H1 (cell line): Measurements from ENCODE around the gene CYP46A1. TPM values are rescaled to one million over a fixed set of nuclear protein-coding genes. Genes with fewer than 3 reads are reported as not detected.

Experiments used
- CTCF ChIA-PET: fragments of 300-600 bp; sonication (Branson Sonifier 250); formaldehyde crosslinking; loops from one replicate; lab custom pipeline; 2021; ENCODE audit not compliant: partially characterized antibody; lab: Charles Lee
- POLR2A ChIA-PET: fragments of 300-600 bp; sonication (Branson Sonifier 250); formaldehyde crosslinking; loops from one replicate; lab custom pipeline; 2021; ENCODE audit warnings: inconsistent platforms; ENCODE audit not compliant: partially characterized antibody; lab: Charles Lee
- DNase-seq, 2 experiments: peaks; one replicate each; pipeline versions ENCODE4 v3.0.0 to v3.0.0-alpha.2; 2010 to 2022; ENCODE audit warnings: low spot score in 2 of 2, low read depth in 1 of 2, mixed read lengths in 1 of 2
- FAIRE-seq: peaks from 2 replicates; lab custom pipeline; 2011; peaks lifted over from hg19 to GRCh38; lab: Jason Lieb, UNC
- H2AFZ ChIP-seq: 2 replicates; pipeline ENCODE4 v1.8.1; 2012; ENCODE audit warnings: low read length, inconsistent platforms
- H2AK5ac ChIP-seq: 2 replicates; pipeline ENCODE4 v1.6.1; 2013; ENCODE audit warnings: low read depth, low read length
- H2BK120ac ChIP-seq: replicated peaks from 2 replicates; pipeline ENCODE3; 2013; ENCODE audit warnings: low read depth, low read length, inconsistent platforms
- H2BK12ac ChIP-seq: 2 replicates; pipeline ENCODE4 v1.6.1; 2013; ENCODE audit warnings: low read depth, low read length
- H2BK15ac ChIP-seq: 2 replicates; pipeline ENCODE4 v1.6.1; 2013; ENCODE audit warnings: low read length
- H2BK20ac ChIP-seq: 2 replicates; pipeline ENCODE4 v1.6.1; 2013; ENCODE audit warnings: low read length
- H2BK5ac ChIP-seq: 2 replicates; pipeline ENCODE4 v1.6.1; 2013; ENCODE audit warnings: low read depth, low read length
- H3K14ac ChIP-seq: 2 replicates; pipeline ENCODE4 v1.6.1; 2013; ENCODE audit warnings: inconsistent platforms; ENCODE audit not compliant: insufficient read length
- H3K18ac ChIP-seq: 2 replicates; pipeline ENCODE4 v1.6.1; 2013; ENCODE audit warnings: low read length; ENCODE audit errors: extremely low read depth
- H3K23ac ChIP-seq: 2 replicates; pipeline ENCODE4 v1.6.1; 2013; ENCODE audit warnings: inconsistent platforms; ENCODE audit not compliant: insufficient read length
- H3K23me2 ChIP-seq: 2 replicates; pipeline ENCODE4 v1.6.1; 2013; ENCODE audit warnings: low read depth, low read length
- H3K27ac ChIP-seq: 2 replicates; pipeline ENCODE4 v1.6.1; 2011; ENCODE audit warnings: low read depth, low read length, inconsistent platforms
- H3K27me3 ChIP-seq, 4 experiments: replicated peaks in 1 of 4; 1 replicate in 1 of 4; 2 replicates in 3 of 4; pipeline versions ENCODE4 v1.6.1 to v1.8.1; 2011 to 2013; ENCODE audit warnings: low read length in 3 of 4, mild to moderate bottlenecking in 3 of 4, inconsistent platforms in 2 of 4, mixed read lengths in 2 of 4, moderate library complexity in 1 of 4; ENCODE audit not compliant: control insufficient read depth in 3 of 4, insufficient read depth in 3 of 4; ENCODE audit errors: extremely low read depth in 1 of 4
- H3K36me3 ChIP-seq, 4 experiments: 2 replicates each; pipeline versions ENCODE4 v1.6.1 to v1.8.1; 2011 to 2013; ENCODE audit warnings: mild to moderate bottlenecking in 4 of 4, low read length in 3 of 4, moderate library complexity in 2 of 4, control low read depth in 1 of 4, inconsistent platforms in 1 of 4; ENCODE audit not compliant: insufficient read depth in 4 of 4, control insufficient read depth in 2 of 4
- H3K4ac ChIP-seq: replicated peaks from 2 replicates; pipeline ENCODE3; 2013; ENCODE audit warnings: low read length, low read depth, mixed read lengths, inconsistent platforms; ENCODE audit not compliant: insufficient read length
- H3K4me1 ChIP-seq, 4 experiments: replicated peaks in 1 of 4; 1 replicate in 1 of 4; 2 replicates in 3 of 4; pipeline versions ENCODE4 v1.6.1 to v1.8.1; 2011 to 2013; ENCODE audit warnings: low read length in 3 of 4, inconsistent platforms in 2 of 4, mixed read lengths in 1 of 4; ENCODE audit not compliant: insufficient read depth in 4 of 4, control insufficient read depth in 3 of 4
- H3K4me2 ChIP-seq, 2 experiments: 2 replicates each; pipeline versions ENCODE4 v1.6.1 to v1.8.1; 2011 to 2013; ENCODE audit warnings: low read depth in 2 of 2, low read length in 2 of 2, control low read depth in 1 of 2, inconsistent platforms in 1 of 2, mild to moderate bottlenecking in 1 of 2; ENCODE audit not compliant: insufficient read depth in 1 of 2
- H3K4me3 ChIP-seq, 4 experiments: fragments of 200-600, 300-600 bp in 1 of 4; sonication (generic), shearing (Covaris generic), sonication (Bioruptor Twin) in 1 of 4; 2 replicates each; pipeline versions ENCODE4 v1.5.1 to v1.8.1; 2011 to 2016; ENCODE audit warnings: low read length in 4 of 4, low read depth in 3 of 4, control low read depth in 2 of 4, inconsistent platforms in 2 of 4, mild to moderate bottlenecking in 2 of 4, mixed read lengths in 1 of 4, moderate library complexity in 1 of 4; ENCODE audit not compliant: insufficient read depth in 2 of 4; ENCODE audit errors: extremely low read depth in 1 of 4
- H3K56ac ChIP-seq: replicated peaks from 2 replicates; pipeline ENCODE3; 2013; ENCODE audit warnings: low read depth, mild to moderate bottlenecking, mixed read lengths, low read length, inconsistent platforms; ENCODE audit not compliant: insufficient read length
- H3K79me1 ChIP-seq: 2 replicates; pipeline ENCODE4 v1.6.1; 2013; ENCODE audit warnings: low read depth, low read length, control low read depth
- H3K79me2 ChIP-seq, 2 experiments: 2 replicates each; pipeline versions ENCODE4 v1.6.1 to v1.8.1; 2012 to 2013; ENCODE audit warnings: low read length in 2 of 2, mild to moderate bottlenecking in 2 of 2, inconsistent platforms in 1 of 2; ENCODE audit not compliant: insufficient read depth in 2 of 2, control insufficient read depth in 1 of 2
- H3K9ac ChIP-seq, 4 experiments: replicated peaks in 1 of 4; 1 replicate in 1 of 4; 2 replicates in 3 of 4; pipeline versions ENCODE4 v1.6.1 to v1.8.1; 2011 to 2013; ENCODE audit warnings: low read depth in 3 of 4, low read length in 3 of 4, control low read depth in 2 of 4, mild to moderate bottlenecking in 2 of 4, moderate library complexity in 2 of 4, inconsistent platforms in 1 of 4; ENCODE audit errors: extremely low read depth in 1 of 4
- H3K9me3 ChIP-seq, 2 experiments: 2 replicates each; pipeline versions ENCODE4 v1.6.1 to v1.8.1; 2012 to 2013; ENCODE audit warnings: mild to moderate bottlenecking in 2 of 2, moderate library complexity in 2 of 2, control low read depth in 1 of 2, inconsistent platforms in 1 of 2, low read depth in 1 of 2, low read length in 1 of 2, mixed read lengths in 1 of 2; ENCODE audit not compliant: insufficient read depth in 2 of 2
- H4K20me1 ChIP-seq, 2 experiments: replicated peaks in 1 of 2; 2 replicates each; pipeline versions ENCODE3 to v1.8.1; 2011 to 2013; ENCODE audit warnings: inconsistent platforms in 2 of 2, low read length in 2 of 2, mild to moderate bottlenecking in 1 of 2; ENCODE audit not compliant: insufficient read depth in 2 of 2, control insufficient read depth in 1 of 2
- H4K5ac ChIP-seq: 2 replicates; pipeline ENCODE4 v1.6.1; 2013; ENCODE audit warnings: low read length, low read depth, mixed read lengths, inconsistent platforms; ENCODE audit not compliant: insufficient read length
- H4K8ac ChIP-seq: 2 replicates; pipeline ENCODE4 v1.8.0; 2013; ENCODE audit warnings: mild to moderate bottlenecking, moderate library complexity, low read length, inconsistent platforms; ENCODE audit not compliant: insufficient read depth; ENCODE audit errors: extremely low read depth
- H4K91ac ChIP-seq: replicated peaks from 2 replicates; pipeline ENCODE3; 2013; ENCODE audit warnings: low read length, mixed read lengths, inconsistent platforms; ENCODE audit not compliant: insufficient read length
- CHD2 ChIP-seq: IDR thresholded peaks from 2 replicates; pipeline ENCODE4 v1.6.1; 2012; ENCODE audit warnings: low read length, improper control_type of control experiment
- EZH2 ChIP-seq: fragments of 200-600 bp; sonication (generic); IDR thresholded peaks from 2 replicates; pipeline ENCODE4 v1.7.1; 2012; ENCODE audit warnings: low read depth, mild to moderate bottlenecking, moderate library complexity, low read length, inconsistent platforms; ENCODE audit not compliant: severe bottlenecking
- KDM5A ChIP-seq: fragments of 200-600 bp; IDR thresholded peaks from 2 replicates; pipeline ENCODE4 v1.7.1; 2012; ENCODE audit warnings: mild to moderate bottlenecking, low read length, inconsistent platforms, mixed read lengths
- POLR2A ChIP-seq, 2 experiments: IDR thresholded peaks; 1 replicate in 1 of 2; 2 replicates in 1 of 2; pipeline ENCODE4 v1.6.1; 2011; ENCODE audit warnings: low read depth in 2 of 2, low read length in 2 of 2, mild to moderate bottlenecking in 2 of 2; ENCODE audit errors: control extremely low read depth in 1 of 2
- RFX5 ChIP-seq: IDR thresholded peaks from 2 replicates; pipeline ENCODE4 v1.6.1; 2011; ENCODE audit warnings: low read depth, low read length, improper control_type of control experiment, borderline replicate concordance
- TCF12 ChIP-seq: IDR thresholded peaks from 2 replicates; pipeline ENCODE4 v1.6.1; 2011; ENCODE audit warnings: low read depth, mild to moderate bottlenecking, low read length
- TEAD4 ChIP-seq: IDR thresholded peaks from 2 replicates; pipeline ENCODE4 v1.6.1; 2012; ENCODE audit warnings: low read depth, low read length, inconsistent platforms, mixed read lengths
- USF2 ChIP-seq: IDR thresholded peaks from 2 replicates; pipeline ENCODE4 v1.6.1; 2011; ENCODE audit warnings: low read length, improper control_type of control experiment
- YY1 ChIP-seq: IDR thresholded peaks from 2 replicates; pipeline ENCODE4 v1.6.1; 2011; ENCODE audit warnings: low read depth, mild to moderate bottlenecking, low read length
- WGBS, 2 experiments: shearing (Covaris generic) in 1 of 2; methylation state at CpG; one replicate each; pipeline versions ENCODE4 v1.1.6 to v1.1.7; 2013 to 2015; ENCODE audit warnings: low lambda C conversion rate in 2 of 2, mixed read lengths in 2 of 2, inconsistent platforms in 1 of 2, low coverage in 1 of 2, missing lambda C conversion rate in 1 of 2; ENCODE audit not compliant: insufficient replicate concordance in 2 of 2, insufficient coverage in 1 of 2, insufficient read length in 1 of 2; ENCODE audit errors: extremely low coverage in 1 of 2, missing lambda C conversion rate in 1 of 2; 5-methylcytosine and 5-hydroxymethylcytosine counted together
- polyA plus RNA-seq, 7 experiments: library from polyadenylated mRNA; depleted of rRNA in 3 of 7; stranded (reverse) in 5 of 7; unstranded in 2 of 7; fragments of >200 nt in 5 of 7; fragments of 200-250 nt in 2 of 7; gene quantifications; 1 replicate in 5 of 7; 2 replicates in 1 of 7; 4 replicates in 1 of 7; pipeline versions ENCODE4 v1.2.1 to v1.2.3, GENCODE V29; 2011 to 2013; ENCODE audit warnings: missing spikeins in 2 of 7, mixed read lengths in 2 of 7
- total RNA-seq: library from RNA; stranded (reverse); fragmentation: NEBNext Ultra II Directional; extraction: Animal tissue kit (Norgen Biotek cat#: 25700); gene quantifications from 2 replicates; pipeline ENCODE4 v1.2.1, GENCODE V29; 2021

The CYP46A1 gene
- total and polyA plus RNA-seq, 2 of the 8 experiments (the other 6 are each of a cell fraction or from before 2014, with no cell fraction given), result 0.41 to 1.3 TPM

GRCh38 chr14:99727096-99727870 is 43.2 kb downstream of the CYP46A1 start:
- peaks cover 0 to 1% of the 10 kb centered on the region in 2 experiments for H4K20me1 ChIP-seq
- H3K4me1 ChIP-seq, result peaks cover 0 to 12% (median 7%) of the 10 kb centered on the region in 4 experiments; a peak in 5 of 7 replicates
- no peaks in the 10 kb centered on the region for H3K79me1 ChIP-seq
- H2BK20ac ChIP-seq, result no peak overlapping the region
- H3K23ac ChIP-seq, result no peak overlapping the region
- no peak overlapping the region for H4K5ac ChIP-seq
- H3K9ac ChIP-seq, result no peak overlapping the region
- H2BK15ac ChIP-seq, result no peak overlapping the region
- H3K36me3 ChIP-seq, result no peaks in the 10 kb centered on the region; a peak in 1 of 8 replicates
- FAIRE-seq (no peak), DNase-seq (peak in 1 of 2 experiments; percentile 38)
- CTCF ChIA-PET, result interaction anchor here (0.7 to 18.9 kb wide), 8 partner anchors 9 to 173 kb away, joined by 3 to 237 read pairs (median 4); no protein-coding TSS in a partner anchor
- H3K79me2 ChIP-seq, result no peaks in the 10 kb centered on the region
- H3K9me3 ChIP-seq, result no peaks in the 10 kb centered on the region
- no peak overlapping the region for H3K18ac ChIP-seq
- no peaks in the 10 kb centered on the region; the same call in 1 of the 2 replicates for H3K23me2 ChIP-seq
- H3K27me3 ChIP-seq, result 0 out of 7 replicates have a peak, but pooled peaks cover 0 to 3% (median 0%) of the 10 kb centered on the region in 4 experiments
- 89% methylated on average over 25 of the region's 25 CpGs; no CpG with 5 or more reads in 1 of the 2 experiments for WGBS, 2 experiments
- H3K14ac ChIP-seq, result no peak overlapping the region
- no peak overlapping the region for H2BK120ac ChIP-seq
- no peak overlapping the region for H3K4me3 ChIP-seq
- H3K56ac ChIP-seq, result no peak overlapping the region
- no peak overlapping the region for H2BK12ac ChIP-seq
- H2AK5ac ChIP-seq, result 0 out of 2 replicates have a peak overlapping the region, but pooled peaks have one; percentile 45
- H2AFZ ChIP-seq, result no peak overlapping the region
- no peak for TF ChIP-seq RFX5
- TF ChIP-seq CHD2, result no peak
- no peak for TF ChIP-seq POLR2A (IDR thresholded peaks at IDR 0.05; ENCODE audit: control extremely low read depth in 1 of 2, low read depth in 2 of 2, low read length in 2 of 2)
- TF ChIP-seq EZH2, result no peak
- no peak for TF ChIP-seq YY1
- TF ChIP-seq TEAD4, result no peak
- no peak for TF ChIP-seq KDM5A
- TF ChIP-seq TCF12, result no peak
- no peak for TF ChIP-seq USF2
- H4K8ac ChIP-seq, result peak overlapping the region; percentile 88
- no peak overlapping the region for H4K91ac ChIP-seq
- H3K4ac ChIP-seq, result no peak overlapping the region
- H3K27ac ChIP-seq, result no peak overlapping the region
- H3K4me2 ChIP-seq, result no peak overlapping the region
- no peak overlapping the region for H2BK5ac ChIP-seq
- POLR2A ChIA-PET, result no interaction called here
